Activated CD8-positive, alpha-beta T cell treated with anti-CD3 and anti-CD28 coated beads for 36 hours (primary cell): ENCODE results near the gene RPS29. TPM values are rescaled to one million over a fixed set of nuclear protein-coding genes. Genes with fewer than 3 reads are reported as not detected.
A peak's percentile ranks its signal among the peaks of the same experiment; 100 is the strongest.
"Not testable (repeated sequence)": the region's sequence is repeated elsewhere in the genome, so short reads cannot be mapped to it uniquely, and the experiment has no call there.

ENCODE experiments used
- ATAC-seq: fragments of 200-7000 bp; cut with Tn5 transposase; one replicate; pipeline ENCODE4 v1.10.0; 2021; ENCODE audit warnings: mild to moderate bottlenecking, moderate library complexity
- CTCF ChIA-PET: fragments of 350-600 bp; sonication (Branson Sonifier 250); formaldehyde crosslinking; loops from one replicate; lab custom pipeline; 2021; ENCODE audit warnings: antibody characterized with exemption; lab: Charles Lee
- POLR2A ChIA-PET: fragments of 350-600 bp; sonication (Branson Sonifier 250); formaldehyde crosslinking; loops from one replicate; lab custom pipeline; 2021; ENCODE audit warnings: antibody characterized with exemption; lab: Charles Lee
- DNase-seq: peaks from one replicate; pipeline ENCODE4 v3.0.0-alpha.2; 2020
- H3K27ac Mint-ChIP-seq: one replicate; pipeline ENCODE4 v1.8.0; 2021; ENCODE audit warnings: mild to moderate bottlenecking, mixed read lengths
- H3K27me3 Mint-ChIP-seq: one replicate; pipeline ENCODE4 v1.8.0; 2021; ENCODE audit warnings: mixed read lengths
- H3K36me3 Mint-ChIP-seq: one replicate; pipeline ENCODE4 v1.8.0; 2021; ENCODE audit warnings: low read depth, mixed read lengths
- H3K4me1 Mint-ChIP-seq: one replicate; pipeline ENCODE4 v1.8.0; 2021; ENCODE audit warnings: low read depth, mixed read lengths
- H3K4me3 Mint-ChIP-seq: one replicate; pipeline ENCODE4 v1.8.0; 2021; ENCODE audit warnings: mild to moderate bottlenecking, moderate library complexity, mixed read lengths
- H3K9me3 Mint-ChIP-seq: one replicate; pipeline ENCODE4 v1.8.0; 2021; ENCODE audit warnings: mixed read lengths
- CTCF ChIP-seq: fragments of 200-600 bp; IDR thresholded peaks from one replicate; pipeline ENCODE4 v1.8.0; 2022; ENCODE audit warnings: antibody characterized with exemption, mild to moderate bottlenecking
- intact Hi-C: fragments of 100-400 bp; cut with micrococcal nuclease; formaldehyde crosslinking; loops from one replicate; pipeline ENCODE4 v1.10.0; 2022
- total RNA-seq, 2 experiments: library from RNA; stranded (reverse); gene quantifications; one replicate each; pipeline ENCODE4 v1.2.3, GENCODE V29; 2021

The RPS29 gene
- total RNA-seq, 2 experiments from 2014 or later, result 2,041 to 2,284 TPM

- H3K9me3 Mint-ChIP-seq, result no peaks in the 10 kb centered on the region
- H3K4me1 Mint-ChIP-seq, result peaks cover 44% of the 10 kb centered on the region
- peaks cover 67% of the 10 kb centered on the region for H3K36me3 Mint-ChIP-seq
- POLR2A ChIA-PET, result interaction anchor here (0.6 to 5.7 kb wide), 21 partner anchors 9 to 461 kb away, joined by 3 to 60 read pairs (median 4); partner anchors contain the start of genes DNAAF2, KLHDC1, KLHDC2 and LRR1
- H3K27ac Mint-ChIP-seq, result peak within 1 kb of the TSS; percentile 98
- DNase-seq (peak; percentile 95), ATAC-seq (peak; percentile 91)
- intact Hi-C loops, result loop anchor here (2.0 to 10.0 kb wide), 2 partner anchors 14 to 494 kb away; partner anchors contain the start of genes DNAAF2 and VCPKMT
- peak within 1 kb of the TSS; percentile 90 for H3K4me3 Mint-ChIP-seq
- TF ChIP-seq CTCF, result no peak
- no peaks in the 10 kb centered on the region for H3K27me3 Mint-ChIP-seq
- CTCF ChIA-PET, result interaction anchor here (0.7 to 3.9 kb wide), 19 partner anchors 8 to 242 kb away, joined by 3 to 30 read pairs (median 4); partner anchors contain the start of genes DNAAF2, KLHDC1, KLHDC2 and POLE2
Measured at GRCh38 chr14:49620182-49621113, 34.3 kb upstream of the RPS29 start, which contains the start of the genes MGAT2 and RPL36AL. MGAT2 (plus strand) TSS chr14:49620799; CDS start chr14:49621269, 470 bp downstream. RPL36AL (minus strand) TSS chr14:49620626; CDS start chr14:49619104, 1,522 bp downstream.

GRCh38 chr14:49619730-49620129 lies 33.5 kb upstream of the RPS29 start:
- peak overlapping the region; percentile 98 for H3K27ac Mint-ChIP-seq
- ChIA-PET CTCF (interaction anchor here (0.7 to 3.9 kb wide), 16 partner anchors 9 to 242 kb away, joined by 3 to 30 read pairs (median 4); partner anchors contain the start of genes DNAAF2, KLHDC1, KLHDC2 and POLE2), POLR2A (interaction anchor here (0.6 to 5.7 kb wide), 13 partner anchors 9 to 245 kb away, joined by 3 to 60 read pairs (median 11); partner anchors contain the start of genes DNAAF2, KLHDC1, LRR1 and NEMF)
- no peaks in the 10 kb centered on the region for H3K27me3 Mint-ChIP-seq
- DNase-seq (no peak), ATAC-seq (no peak)
- TF ChIP-seq CTCF, result no peak
- H3K4me1 Mint-ChIP-seq, result peaks cover 39% of the 10 kb centered on the region
- H3K36me3 Mint-ChIP-seq, result peaks cover 66% of the 10 kb centered on the region
- H3K9me3 Mint-ChIP-seq, result no peaks in the 10 kb centered on the region
- intact Hi-C loops, result loop anchor here (1.0 to 10.0 kb wide), 3 partner anchors 15 to 495 kb away; partner anchors contain the start of genes DNAAF2 and VCPKMT
- peak overlapping the region; percentile 90 for H3K4me3 Mint-ChIP-seq

- not testable (repeated sequence) for H3K27me3 Mint-ChIP-seq, H3K9me3 Mint-ChIP-seq, ATAC-seq, DNase-seq
- POLR2A ChIA-PET, result interaction anchor here (0.6 to 5.7 kb wide), 6 partner anchors 13 to 42 kb away, joined by 3 to 60 read pairs (median 36); partner anchors contain the start of genes DNAAF2, LRR1 and RPS29
- H3K4me1 Mint-ChIP-seq, result peaks cover 36% of the 10 kb centered on the region
- intact Hi-C loops, result loop anchor here (1.0 kb wide), 1 partner anchor 20 kb away; no protein-coding TSS in a partner anchor
- H3K36me3 Mint-ChIP-seq, result peaks cover 63% of the 10 kb centered on the region
- CTCF ChIA-PET, result interaction anchor here (1.9 to 3.9 kb wide), 3 partner anchors 13 to 149 kb away, joined by 8 to 30 read pairs (median 15); partner anchors contain the start of genes DNAAF2 and KLHDC2
- H3K27ac Mint-ChIP-seq, result peak overlapping the region; percentile 98
- H3K4me3 Mint-ChIP-seq, result peak overlapping the region; percentile 90
Measured at GRCh38 chr14:49619273-49619672, 33.1 kb upstream of the RPS29 start.

GRCh38 chr14:49617852-49618519 lies 31.8 kb upstream of the RPS29 start:
- Mint-ChIP-seq H3K36me3 (peaks cover 56% of the 10 kb centered on the region), H3K27me3 (no peaks in the 10 kb centered on the region), H3K4me3 (peak overlapping the region; percentile 90), H3K4me1 (peaks cover 26% of the 10 kb centered on the region), H3K9me3 (no peaks in the 10 kb centered on the region), H3K27ac (peak overlapping the region; percentile 55)
- no peak for ATAC-seq
- ChIA-PET POLR2A (interaction anchor here (1.0 to 1.6 kb wide), 4 partner anchors 9 to 32 kb away, joined by 3 to 7 read pairs (median 4); partner anchors contain the start of genes LRR1 and RPS29), CTCF (interaction anchor here (0.7 to 1.1 kb wide), 3 partner anchors 16 to 156 kb away, joined by 3 to 6 read pairs (median 3); no protein-coding TSS in a partner anchor)
- intact Hi-C loops, result no loop called here
- DNase-seq, result no peak
- no peak for TF ChIP-seq CTCF
